Measurements from ENCODE around the gene GPR107.

- TF ChIP-seq CTCF (IDR thresholded peaks at IDR 0.05) (no peak), EP300 (IDR thresholded peaks at IDR 0.05) (no peak)
Measured at GRCh38 chr9:130147198-130147597, 93.5 kb downstream of the GPR107 start.
